Mesothelial cell of epicardium (in vitro differentiated cells): ENCODE results near the gene TNFAIP8. TPM values are rescaled to one million over a fixed set of nuclear protein-coding genes. Genes with fewer than 3 reads are reported as not detected.
A peak's percentile ranks its signal among the peaks of the same experiment; 100 is the strongest.

ENCODE experiments used
- DNase-seq, 2 experiments: peaks; one replicate each; pipeline ENCODE4 v3.0.0; 2021; ENCODE audit warnings: low spot score in 2 of 2; ENCODE audit not compliant: unreplicated experiment in 2 of 2
- H3K27ac Mint-ChIP-seq: 2 replicates; pipeline ENCODE4 v1.8.0; 2021; ENCODE audit warnings: mixed read lengths
- H3K27me3 Mint-ChIP-seq: 2 replicates; pipeline ENCODE4 v1.8.0; 2021; ENCODE audit warnings: low read depth, mixed read lengths
- H3K36me3 Mint-ChIP-seq: 2 replicates; pipeline ENCODE4 v1.8.0; 2021; ENCODE audit warnings: mixed read lengths
- H3K4me1 Mint-ChIP-seq: 2 replicates; pipeline ENCODE4 v1.8.0; 2021; ENCODE audit warnings: mixed read lengths
- H3K4me3 Mint-ChIP-seq: 2 replicates; pipeline ENCODE4 v1.8.0; 2021; ENCODE audit warnings: mild to moderate bottlenecking, moderate library complexity, mixed read lengths
- H3K9me3 Mint-ChIP-seq: 2 replicates; pipeline ENCODE4 v1.8.0; 2021; ENCODE audit warnings: mixed read lengths
- CTCF ChIP-seq: fragments of 200-600 bp; sonication (generic); IDR thresholded peaks from one replicate; pipeline ENCODE4 v1.5.0; 2021; ENCODE audit warnings: antibody characterized with exemption; ENCODE audit not compliant: unreplicated experiment
- total RNA-seq: library from RNA; stranded (reverse); gene quantifications from 3 replicates; pipeline ENCODE4 v1.2.1, GENCODE V29; 2021

TNFAIP8 gene
- total RNA-seq, 1 donor from 2014 or later: 26.5 TPM

- H3K4me1 Mint-ChIP-seq: peaks cover 12% of the 10 kb centered on the region
- no peak for TF ChIP-seq CTCF
- no peak overlapping the region for H3K4me3 Mint-ChIP-seq
- DNase-seq: no peak
- peak overlapping the region; percentile 30 for H3K27ac Mint-ChIP-seq
- H3K36me3 Mint-ChIP-seq: peaks cover 4% of the 10 kb centered on the region
- no peaks in the 10 kb centered on the region for H3K27me3 Mint-ChIP-seq
- no peaks in the 10 kb centered on the region for H3K9me3 Mint-ChIP-seq
Measured at GRCh38 chr5:119313197-119313596, 42.6 kb upstream of the TNFAIP8 start.

GRCh38 chr5:119313658-119314605 is 41.9 kb upstream of the TNFAIP8 start:
- DNase-seq: no peak
- Mint-ChIP-seq H3K36me3 (peaks cover 4% of the 10 kb centered on the region), H3K4me3 (no peak overlapping the region), H3K27me3 (no peaks in the 10 kb centered on the region), H3K4me1 (peaks cover 8% of the 10 kb centered on the region), H3K27ac (no peak overlapping the region), H3K9me3 (no peaks in the 10 kb centered on the region)
- no peak for TF ChIP-seq CTCF

GRCh38 chr5:119315516-119315949 is 40.3 kb upstream of the TNFAIP8 start:
- H3K27me3 Mint-ChIP-seq: no peaks in the 10 kb centered on the region
- no peak for TF ChIP-seq CTCF
- H3K27ac Mint-ChIP-seq: no peak overlapping the region
- no peak for DNase-seq
- no peak overlapping the region for H3K4me3 Mint-ChIP-seq
- no peaks in the 10 kb centered on the region for H3K36me3 Mint-ChIP-seq
- H3K9me3 Mint-ChIP-seq: no peaks in the 10 kb centered on the region
- H3K4me1 Mint-ChIP-seq: peaks cover 6% of the 10 kb centered on the region

GRCh38 chr5:119316086-119316485 is 39.7 kb upstream of the TNFAIP8 start:
- Mint-ChIP-seq H3K4me3 (no peak overlapping the region), H3K4me1 (peaks cover 6% of the 10 kb centered on the region), H3K36me3 (no peaks in the 10 kb centered on the region), H3K27ac (no peak overlapping the region), H3K27me3 (no peaks in the 10 kb centered on the region), H3K9me3 (no peaks in the 10 kb centered on the region)
- DNase-seq: no peak
- no peak for TF ChIP-seq CTCF

- DNase-seq: no peak
- H3K27ac Mint-ChIP-seq: no peak overlapping the region
- TF ChIP-seq CTCF: no peak
- peaks cover 12% of the 10 kb centered on the region for H3K4me1 Mint-ChIP-seq
- no peaks in the 10 kb centered on the region for H3K27me3 Mint-ChIP-seq
- H3K9me3 Mint-ChIP-seq: no peaks in the 10 kb centered on the region
- no peak overlapping the region for H3K4me3 Mint-ChIP-seq
- no peaks in the 10 kb centered on the region for H3K36me3 Mint-ChIP-seq
Measured at GRCh38 chr5:119316906-119317305, 38.9 kb upstream of the TNFAIP8 start.
